Vagina (tissue), 2 donors: Measurements from ENCODE around the gene BNIP5. TPM values are rescaled to one million over a fixed set of nuclear protein-coding genes. Genes with fewer than 3 reads are reported as not detected.

ENCODE experiments used
- DNase-seq, 2 donors: peaks; one replicate each; pipeline ENCODE4 v3.0.0-alpha.2; 2017; ENCODE audit errors: extremely low spot score in 2 of 2
- H3K27ac ChIP-seq: fragments of 200-600 bp; sonication (generic); one replicate; pipeline ENCODE4 v1.5.1; 2019
- H3K27me3 ChIP-seq: fragments of 200-600 bp; sonication (generic); one replicate; pipeline ENCODE4 v1.5.1; 2019
- H3K36me3 ChIP-seq, 2 donors: fragments of 200-600 bp; sonication (generic); one replicate each; pipeline ENCODE4 v1.5.1; 2017 to 2019
- H3K4me1 ChIP-seq: fragments of 200-600 bp; sonication (generic); one replicate; pipeline ENCODE4 v1.5.1; 2019
- H3K4me3 ChIP-seq, 2 donors: fragments of 200-600 bp; sonication (generic); 1 replicate in 1 of 2; 2 replicates in 1 of 2; pipeline ENCODE4 v1.5.1; 2016 to 2019
- H3K9me3 ChIP-seq: fragments of 200-600 bp; sonication (generic); one replicate; pipeline ENCODE4 v1.5.1; 2019
- CTCF ChIP-seq, 3 experiments: fragments of 450-650 bp in 2 of 3; fragments of 200-600 bp in 1 of 3; sonication (generic) in 1 of 3; IDR thresholded peaks; one replicate each; pipeline ENCODE4 v1.5.1; 2017 to 2019; ENCODE audit warnings: antibody characterized with exemption in 3 of 3, mild to moderate bottlenecking in 2 of 3, moderate library complexity in 2 of 3
- POLR2A ChIP-seq, 2 donors: fragments of 450-650 bp; IDR thresholded peaks; one replicate each; pipeline ENCODE4 v1.6.1; 2017; ENCODE audit warnings: antibody characterized with exemption in 2 of 2, mild to moderate bottlenecking in 2 of 2, moderate library complexity in 2 of 2
- POLR2AphosphoS5 ChIP-seq, 2 donors: sonication (generic); formaldehyde crosslinking; IDR thresholded peaks; one replicate each; pipeline ENCODE4 v1.9.0; 2017; ENCODE audit warnings: antibody characterized with exemption in 2 of 2, mild to moderate bottlenecking in 2 of 2, low read depth in 1 of 2; ENCODE audit not compliant: insufficient read depth in 1 of 2
- intact Hi-C: fragments of 100-400 bp; cut with DNase I; formaldehyde crosslinking; loops from one replicate; pipeline ENCODE4 v1.15.1; 2023
- total RNA-seq: library from RNA; depleted of rRNA; stranded (reverse); fragments of >200 nt; gene quantifications from one replicate; pipeline ENCODE4 v1.2.3, GENCODE V29; 2016

The BNIP5 gene
- not detected for total RNA-seq

GRCh38 chr6:36336779-36337241 lies at the start of gene BNIP5:
TSS of gene BNIP5 (minus strand) at chr6:36336888. CDS start at chr6:36330690, 6,198 bp downstream.
- peaks cover 24% of the 10 kb centered on the region for H3K4me1 ChIP-seq
- no peaks in the 10 kb centered on the region for H3K27me3 ChIP-seq
- H3K27ac ChIP-seq, result no peak within 1 kb of the TSS
- no peaks in the 10 kb centered on the region for H3K9me3 ChIP-seq
- DNase-seq, result no peak
- intact Hi-C loops, result no loop called here
- no peak within 1 kb of the TSS for H3K4me3 ChIP-seq
- no peaks in the 10 kb centered on the region for H3K36me3 ChIP-seq
- no peak for TF ChIP-seq CTCF (IDR thresholded peaks at IDR 0.05)
- no peak for TF ChIP-seq POLR2A (IDR thresholded peaks at IDR 0.05)
- no peak for TF ChIP-seq POLR2AphosphoS5 (IDR thresholded peaks at IDR 0.05; ENCODE audit: insufficient read depth in 1 of 2, low read depth in 1 of 2)

- Histone ChIP-seq H3K4me1 (peaks cover 17% of the 10 kb centered on the region), H3K27me3 (no peaks in the 10 kb centered on the region), H3K36me3 (no peaks in the 10 kb centered on the region), H3K9me3 (no peaks in the 10 kb centered on the region), H3K27ac (no peak overlapping the region), H3K4me3 (no peak overlapping the region)
- intact Hi-C loops, result no loop called here
- TF ChIP-seq POLR2A (IDR thresholded peaks at IDR 0.05), result no peak
- TF ChIP-seq CTCF (IDR thresholded peaks at IDR 0.05), result no peak
- no peak for TF ChIP-seq POLR2AphosphoS5 (IDR thresholded peaks at IDR 0.05; ENCODE audit: insufficient read depth in 1 of 2, low read depth in 1 of 2)
- no peak for DNase-seq
Measured at GRCh38 chr6:36384095-36384494, 47.4 kb upstream of the BNIP5 start.

GRCh38 chr6:36383606-36384005 lies 46.9 kb upstream of the BNIP5 start:
- no peak for DNase-seq
- no peaks in the 10 kb centered on the region for H3K36me3 ChIP-seq
- TF ChIP-seq CTCF (IDR thresholded peaks at IDR 0.05), result no peak
- no peak for TF ChIP-seq POLR2A (IDR thresholded peaks at IDR 0.05)
- TF ChIP-seq POLR2AphosphoS5 (IDR thresholded peaks at IDR 0.05; ENCODE audit: insufficient read depth in 1 of 2, low read depth in 1 of 2), result no peak
- H3K4me3 ChIP-seq, result no peak overlapping the region
- H3K9me3 ChIP-seq, result no peaks in the 10 kb centered on the region
- intact Hi-C loops, result no loop called here
- H3K27ac ChIP-seq, result no peak overlapping the region
- H3K27me3 ChIP-seq, result no peaks in the 10 kb centered on the region
- peaks cover 17% of the 10 kb centered on the region for H3K4me1 ChIP-seq

GRCh38 chr6:36382976-36383375 lies 46.3 kb upstream of the BNIP5 start:
- DNase-seq, result no peak
- TF ChIP-seq POLR2AphosphoS5 (IDR thresholded peaks at IDR 0.05; ENCODE audit: insufficient read depth in 1 of 2, low read depth in 1 of 2), result no peak
- no peak for TF ChIP-seq POLR2A (IDR thresholded peaks at IDR 0.05)
- TF ChIP-seq CTCF (IDR thresholded peaks at IDR 0.05), result no peak
- intact Hi-C loops, result no loop called here

GRCh38 chr6:36381502-36382389 lies 45.1 kb upstream of the BNIP5 start:
- Histone ChIP-seq H3K4me1 (peaks cover 6% of the 10 kb centered on the region), H3K9me3 (no peaks in the 10 kb centered on the region), H3K4me3 (no peak overlapping the region), H3K36me3 (no peaks in the 10 kb centered on the region), H3K27me3 (no peaks in the 10 kb centered on the region), H3K27ac (no peak overlapping the region)
- no peak for DNase-seq
- intact Hi-C loops, result no loop called here
- TF ChIP-seq CTCF (IDR thresholded peaks at IDR 0.05) (no peak), POLR2AphosphoS5 (IDR thresholded peaks at IDR 0.05; ENCODE audit: insufficient read depth in 1 of 2, low read depth in 1 of 2) (no peak), POLR2A (IDR thresholded peaks at IDR 0.05) (no peak)

More at GRCh38 chr6:36382976-36383375, 46.3 kb upstream of the BNIP5 start:
- Histone ChIP-seq H3K36me3 (no peaks in the 10 kb centered on the region), H3K4me3 (no peak overlapping the region), H3K9me3 (no peaks in the 10 kb centered on the region), H3K4me1 (peaks cover 17% of the 10 kb centered on the region), H3K27me3 (no peaks in the 10 kb centered on the region), H3K27ac (no peak overlapping the region)
